Activated CD4-positive, CD25-positive, alpha-beta regulatory T cell treated with anti-CD3 and anti-CD28 coated beads, Interleukin-2, amount 50 U/mL, for 16 hours (primary cell): ENCODE data around the gene TRIM47.

Source experiments
- DNase-seq: peaks from one replicate; pipeline ENCODE4 v3.0.0-alpha.2; 2020; ENCODE audit warnings: low read depth, low spot score

The TRIM47 gene

GRCh38 chr17:75878174-75878998 is at the start of gene TRIM47:
Gene TRIM47 (minus strand): TSS chr17:75878581. CDS start chr17:75878548, 33 bp downstream.
- DNase-seq = no peak

GRCh38 chr17:75927286-75927922 is 49.0 kb upstream of the TRIM47 start:
- no peak for DNase-seq

GRCh38 chr17:75926456-75926855 is 48.1 kb upstream of the TRIM47 start:
- no peak for DNase-seq

- DNase-seq = no peak
Measured at GRCh38 chr17:75925912-75926311, 47.5 kb upstream of the TRIM47 start.

- no peak for DNase-seq
Measured at GRCh38 chr17:75925103-75925502, 46.7 kb upstream of the TRIM47 start.

GRCh38 chr17:75922963-75923874 is 44.8 kb upstream of the TRIM47 start:
- DNase-seq = no peak

GRCh38 chr17:75922173-75922961 is 44.0 kb upstream of the TRIM47 start:
- DNase-seq = no peak

GRCh38 chr17:75921596-75921995 is 43.2 kb upstream of the TRIM47 start:
- no peak for DNase-seq

- DNase-seq = no peak
Measured at GRCh38 chr17:75920045-75920560, 41.7 kb upstream of the TRIM47 start.

GRCh38 chr17:75919611-75920010 is 41.2 kb upstream of the TRIM47 start:
- no peak for DNase-seq

- DNase-seq = no peak
Measured at GRCh38 chr17:75917917-75918445, 39.6 kb upstream of the TRIM47 start.

GRCh38 chr17:75917141-75917916 is 38.9 kb upstream of the TRIM47 start:
- no peak for DNase-seq

GRCh38 chr17:75915268-75915667 is 36.9 kb upstream of the TRIM47 start:
- DNase-seq = no peak

- DNase-seq = no peak
Measured at GRCh38 chr17:75914643-75915267, 36.4 kb upstream of the TRIM47 start.

- no peak for DNase-seq
Measured at GRCh38 chr17:75913537-75914210, 35.3 kb upstream of the TRIM47 start.

GRCh38 chr17:75910699-75911098 is 32.3 kb upstream of the TRIM47 start:
- DNase-seq = no peak

GRCh38 chr17:75909812-75910274 is 31.5 kb upstream of the TRIM47 start:
- DNase-seq = no peak

GRCh38 chr17:75909051-75909811 is 30.9 kb upstream of the TRIM47 start:
- no peak for DNase-seq
